HEK293 (cell line): ENCODE data around the gene ARHGEF40.

Experiments
- CTCF ChIP-seq: fragments of 450-650 bp; formaldehyde crosslinking; IDR thresholded peaks from 2 replicates; pipeline ENCODE4 v1.5.1; 2016; ENCODE audit warnings: missing biosample characterization, missing genetic modification characterization
- HOXA7 ChIP-seq: sonication (generic); formaldehyde crosslinking; IDR thresholded peaks from 2 replicates; pipeline ENCODE4 v1.8.1; 2022; ENCODE audit warnings: missing genetic modification reagents, borderline replicate concordance
- PBX3 ChIP-seq: sonication (generic); formaldehyde crosslinking; IDR thresholded peaks from 2 replicates; pipeline ENCODE4 v1.8.1; 2022; ENCODE audit warnings: mild to moderate bottlenecking, moderate library complexity, missing genetic modification reagents
- REST ChIP-seq: fragments of 450-650 bp; formaldehyde crosslinking; IDR thresholded peaks from 2 replicates; pipeline ENCODE4 v1.5.1; 2016; ENCODE audit warnings: missing biosample characterization, missing genetic modification characterization
- ZBTB21 ChIP-seq: fragments of 450-650 bp; formaldehyde crosslinking; IDR thresholded peaks from 2 replicates; pipeline ENCODE4 v1.5.1; 2017; ENCODE audit warnings: missing biosample characterization, missing genetic modification characterization
- ZBTB49 ChIP-seq: fragments of 450-650 bp; formaldehyde crosslinking; IDR thresholded peaks from 2 replicates; pipeline ENCODE4 v1.5.1; 2016; ENCODE audit warnings: missing biosample characterization, missing genetic modification characterization, low read depth
- ZNF146 ChIP-seq: fragments of 450-650 bp; formaldehyde crosslinking; IDR thresholded peaks from 2 replicates; pipeline ENCODE4 v1.5.1; 2016; ENCODE audit warnings: missing biosample characterization, missing genetic modification characterization
- ZNF18 ChIP-seq: fragments of 450-650 bp; formaldehyde crosslinking; IDR thresholded peaks from 2 replicates; pipeline ENCODE4 v1.5.1; 2016; ENCODE audit warnings: missing biosample characterization, missing genetic modification characterization
- ZNF433 ChIP-seq: fragments of 450-650 bp; formaldehyde crosslinking; IDR thresholded peaks from 2 replicates; pipeline ENCODE4 v1.5.1; 2016; ENCODE audit warnings: missing biosample characterization, missing genetic modification characterization, low read depth
- ZNF514 ChIP-seq: fragments of 450-650 bp; formaldehyde crosslinking; IDR thresholded peaks from 2 replicates; pipeline ENCODE4 v1.5.1; 2016; ENCODE audit warnings: missing biosample characterization, missing genetic modification characterization
- ZNF792 ChIP-seq: fragments of 450-650 bp; formaldehyde crosslinking; IDR thresholded peaks from 2 replicates; pipeline ENCODE4 v1.5.1; 2016; ENCODE audit warnings: missing biosample characterization, missing genetic modification characterization
- ZSCAN16 ChIP-seq: fragments of 450-650 bp; formaldehyde crosslinking; IDR thresholded peaks from 2 replicates; pipeline ENCODE4 v1.5.1; 2016; ENCODE audit warnings: missing biosample characterization, missing genetic modification characterization

- TF ChIP-seq CTCF, result no peak
- TF ChIP-seq ZSCAN16 (tag by site-specific recombination), result no peak
- TF ChIP-seq PBX3 (CRISPR knock-in tag), result no peak
- TF ChIP-seq ZNF146 (tag by site-specific recombination), result no peak
- no peak for TF ChIP-seq REST (tag by site-specific recombination)
- no peak for TF ChIP-seq HOXA7 (CRISPR knock-in tag)
- no peak; the same call in 1 of the 2 replicates for TF ChIP-seq ZBTB21 (tag by site-specific recombination)
- TF ChIP-seq ZNF18 (tag by site-specific recombination), result no peak
- TF ChIP-seq ZBTB49, result no peak
- no peak for TF ChIP-seq ZNF792
- TF ChIP-seq ZNF514 (tag by site-specific recombination), result no peak
- no peak for TF ChIP-seq ZNF433 (tag by site-specific recombination)
Measured at GRCh38 chr14:21069388-21070082, 569 bp upstream of the ARHGEF40 start.
